Measurements from ENCODE around the gene BCL2.
"Not testable (repeated sequence)": the region's sequence is repeated elsewhere in the genome, so short reads cannot be mapped to it uniquely, and the experiment has no call there.

BCL2 gene

GRCh38 chr18:63192885-63193349 is 126.7 kb downstream of the BCL2 start:
- H3K27me3 ChIP-seq (ENCODE audit: insufficient read depth, low read depth): no peaks in the 10 kb centered on the region
- peaks cover 34% of the 10 kb centered on the region for H3K79me2 ChIP-seq (ENCODE audit: insufficient read depth, low read depth)
- H4K20me1 ChIP-seq (ENCODE audit: insufficient read depth): no peaks in the 10 kb centered on the region
- no peaks in the 10 kb centered on the region for H3K36me3 ChIP-seq (ENCODE audit: insufficient read depth)
- no peak overlapping the region for H3K4me3 ChIP-seq (IDR thresholded peaks at IDR 0.05; ENCODE audit: insufficient read depth, low read depth, low read length)
- peak overlapping the region; percentile 60 for H3K9ac ChIP-seq
- no peak for TF ChIP-seq CTCF (conservative IDR thresholded peaks at IDR 0.05; ENCODE audit: low read depth, low read length)
- H3K4me1 ChIP-seq (ENCODE audit: low read depth, poor library complexity, severe bottlenecking): peaks cover 76% of the 10 kb centered on the region
- H3K27ac ChIP-seq: peak overlapping the region; percentile 86
- H2AFZ ChIP-seq (ENCODE audit: low read depth): peak overlapping the region; percentile 19; the same call in 1 of the 2 replicates
- H3K4me2 ChIP-seq: peak overlapping the region; percentile 91

GRCh38 chr18:63192126-63192884 is 127.3 kb downstream of the BCL2 start:
- Histone ChIP-seq H3K36me3 (ENCODE audit: insufficient read depth) (no peaks in the 10 kb centered on the region), H3K4me3 (IDR thresholded peaks at IDR 0.05; ENCODE audit: insufficient read depth, low read depth, low read length) (no peak overlapping the region), H4K20me1 (ENCODE audit: insufficient read depth) (no peaks in the 10 kb centered on the region), H3K9ac (peak overlapping the region; percentile 60), H3K27ac (peak overlapping the region; percentile 86), H3K4me2 (peak overlapping the region; percentile 91), H3K27me3 (ENCODE audit: insufficient read depth, low read depth) (no peaks in the 10 kb centered on the region), H3K4me1 (ENCODE audit: low read depth, poor library complexity, severe bottlenecking) (peaks cover 76% of the 10 kb centered on the region), H2AFZ (ENCODE audit: low read depth) (peak overlapping the region; percentile 19; the same call in 1 of the 2 replicates), H3K79me2 (ENCODE audit: insufficient read depth, low read depth) (peaks cover 41% of the 10 kb centered on the region)
- TF ChIP-seq CTCF (conservative IDR thresholded peaks at IDR 0.05; ENCODE audit: low read depth, low read length): no peak

DNA sequence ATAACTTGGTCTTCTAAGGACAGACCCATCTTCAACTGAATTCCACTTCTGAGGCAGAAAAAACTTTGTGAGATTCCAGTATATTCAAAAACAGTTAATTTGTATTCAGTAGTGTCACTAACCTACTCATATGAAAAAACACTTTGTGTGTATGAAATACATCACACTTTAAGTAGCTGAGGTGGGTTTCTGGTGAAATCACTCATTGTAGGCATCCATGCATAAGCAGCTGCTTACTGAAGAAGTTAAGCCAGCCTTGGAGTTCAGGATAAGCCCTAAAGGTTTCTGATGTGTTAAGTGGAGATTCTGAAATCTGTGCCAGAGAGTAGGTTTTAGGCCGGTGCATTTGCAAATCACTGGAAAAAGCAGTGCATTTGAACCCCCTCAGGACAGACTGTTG is 128.2 kb downstream of the BCL2 start:
- Histone ChIP-seq H3K4me1 (ENCODE audit: low read depth, poor library complexity, severe bottlenecking) (peaks cover 84% of the 10 kb centered on the region), H2AFZ (ENCODE audit: low read depth) (no peak overlapping the region), H3K36me3 (ENCODE audit: insufficient read depth) (no peaks in the 10 kb centered on the region), H3K27me3 (ENCODE audit: insufficient read depth, low read depth) (no peaks in the 10 kb centered on the region), H3K9ac (no peak overlapping the region), H3K79me2 (ENCODE audit: insufficient read depth, low read depth) (peaks cover 46% of the 10 kb centered on the region), H4K20me1 (ENCODE audit: insufficient read depth) (no peaks in the 10 kb centered on the region), H3K4me3 (IDR thresholded peaks at IDR 0.05; ENCODE audit: insufficient read depth, low read depth, low read length) (no peak overlapping the region), H3K4me2 (peak overlapping the region; percentile 91; the same call in 1 of the 2 replicates), H3K27ac (peak overlapping the region; percentile 86; the same call in 1 of the 2 replicates)
- TF ChIP-seq CTCF (conservative IDR thresholded peaks at IDR 0.05; ENCODE audit: low read depth, low read length): no peak

- H3K27ac ChIP-seq; H3K27me3 ChIP-seq (ENCODE audit: insufficient read depth, low read depth); H3K4me2 ChIP-seq; H3K4me3 ChIP-seq (IDR thresholded peaks at IDR 0.05; ENCODE audit: insufficient read depth, low read depth, low read length); H3K36me3 ChIP-seq (ENCODE audit: insufficient read depth); H3K9ac ChIP-seq; H2AFZ ChIP-seq (ENCODE audit: low read depth); H4K20me1 ChIP-seq (ENCODE audit: insufficient read depth): not testable (repeated sequence)
- peaks cover 46% of the 10 kb centered on the region for H3K79me2 ChIP-seq (ENCODE audit: insufficient read depth, low read depth)
- peaks cover 85% of the 10 kb centered on the region for H3K4me1 ChIP-seq (ENCODE audit: low read depth, poor library complexity, severe bottlenecking)
Observed at GRCh38 chr18:63190838-63191237, 128.7 kb downstream of the BCL2 start.

- H4K20me1 ChIP-seq (ENCODE audit: insufficient read depth): no peaks in the 10 kb centered on the region
- H3K4me2 ChIP-seq: no peak overlapping the region
- H3K36me3 ChIP-seq (ENCODE audit: insufficient read depth): no peaks in the 10 kb centered on the region
- peaks cover 40% of the 10 kb centered on the region for H3K79me2 ChIP-seq (ENCODE audit: insufficient read depth, low read depth)
- no peak overlapping the region for H2AFZ ChIP-seq (ENCODE audit: low read depth)
- no peak overlapping the region for H3K9ac ChIP-seq
- no peak for TF ChIP-seq CTCF (conservative IDR thresholded peaks at IDR 0.05; ENCODE audit: low read depth, low read length)
- H3K27me3 ChIP-seq (ENCODE audit: insufficient read depth, low read depth): no peaks in the 10 kb centered on the region
- H3K27ac ChIP-seq: no peak overlapping the region
- peaks cover 85% of the 10 kb centered on the region for H3K4me1 ChIP-seq (ENCODE audit: low read depth, poor library complexity, severe bottlenecking)
- H3K4me3 ChIP-seq (IDR thresholded peaks at IDR 0.05; ENCODE audit: insufficient read depth, low read depth, low read length): no peak overlapping the region
Observed at GRCh38 chr18:63189817-63190216, 129.8 kb downstream of the BCL2 start.

All from KMS-11 (cell line).